ENCODE data around the gene VTCN1. TPM values are rescaled to one million over a fixed set of nuclear protein-coding genes. Genes with fewer than 3 reads are reported as not detected.
A peak's percentile ranks its signal among the peaks of the same experiment; 100 is the strongest.

Gene VTCN1
- total RNA-seq, 1 donor from 2014 or later, result not detected

DNA sequence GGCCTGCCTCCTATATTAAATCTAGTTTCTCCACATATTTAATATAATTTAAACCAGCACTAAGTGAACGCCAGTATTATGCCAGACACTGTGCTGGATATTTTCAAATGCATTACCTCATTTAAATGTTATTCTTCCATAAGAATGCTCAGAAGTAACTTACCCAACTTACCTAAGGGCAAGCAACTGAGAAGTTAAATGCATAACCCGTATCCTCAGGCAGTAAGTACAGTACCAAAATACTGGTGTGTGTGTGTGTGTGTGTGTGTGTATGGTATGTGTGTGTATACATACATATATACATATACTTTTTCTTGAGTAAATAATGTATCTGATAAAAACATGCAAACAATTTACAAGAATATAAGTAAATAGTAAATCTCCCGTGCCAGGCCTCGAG lies 80.2 kb downstream of the VTCN1 start:
- no peak for DNase-seq
- Histone ChIP-seq H3K36me3 (no peaks in the 10 kb centered on the region), H3K27ac (replicated peaks) (no peak overlapping the region), H3K4me1 (peaks cover 15% of the 10 kb centered on the region), H3K27me3 (ENCODE audit: low read depth) (no peaks in the 10 kb centered on the region), H3K9me3 (replicated peaks) (no peaks in the 10 kb centered on the region), H3K4me3 (no peak overlapping the region)
- intact Hi-C loops (cut with micrococcal nuclease), result no loop called here
- no peak for TF ChIP-seq CTCF (IDR thresholded peaks at IDR 0.05; ENCODE audit: borderline replicate concordance)

GRCh38 chr1:117128323-117129079 lies 82.2 kb downstream of the VTCN1 start:
- no peaks in the 10 kb centered on the region for H3K36me3 ChIP-seq
- H3K4me1 ChIP-seq, result peaks cover 15% of the 10 kb centered on the region
- peak overlapping the region; percentile 50 for H3K4me3 ChIP-seq
- TF ChIP-seq CTCF (IDR thresholded peaks at IDR 0.05; ENCODE audit: borderline replicate concordance), result peak; percentile 61
- H3K27ac ChIP-seq (replicated peaks), result peak overlapping the region; percentile 74
- no peaks in the 10 kb centered on the region for H3K9me3 ChIP-seq (replicated peaks)
- H3K27me3 ChIP-seq (ENCODE audit: low read depth), result no peaks in the 10 kb centered on the region
- no peak for DNase-seq
- intact Hi-C loops (cut with micrococcal nuclease), result loop anchor here (5.0 kb wide), 1 partner anchor 56 kb away; no protein-coding TSS in a partner anchor

DNA sequence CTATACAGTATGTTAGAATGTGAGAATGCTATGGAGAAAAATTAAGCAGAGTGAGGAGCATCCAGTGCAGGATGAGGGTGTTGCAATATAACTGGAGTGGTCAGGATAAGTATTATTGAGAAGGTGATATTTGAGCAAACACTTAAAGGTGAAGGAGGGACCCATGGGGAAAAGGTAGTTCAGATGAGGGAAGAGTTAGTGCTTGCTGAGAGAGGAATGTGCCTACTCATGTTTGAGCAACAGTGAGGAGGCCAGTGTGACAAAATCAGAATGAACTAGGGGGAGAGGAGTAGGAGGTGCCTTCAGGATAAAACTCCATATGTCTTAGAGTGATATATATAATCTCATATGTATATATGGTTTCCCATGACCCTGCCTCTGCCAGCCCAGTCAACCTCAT lies 82.9 kb downstream of the VTCN1 start:
- Histone ChIP-seq H3K27me3 (ENCODE audit: low read depth) (no peaks in the 10 kb centered on the region), H3K4me1 (peaks cover 15% of the 10 kb centered on the region), H3K9me3 (replicated peaks) (no peaks in the 10 kb centered on the region), H3K27ac (replicated peaks) (peak overlapping the region; percentile 74), H3K36me3 (no peaks in the 10 kb centered on the region), H3K4me3 (no peak overlapping the region)
- no peak for TF ChIP-seq CTCF (IDR thresholded peaks at IDR 0.05; ENCODE audit: borderline replicate concordance)
- DNase-seq, result no peak
- intact Hi-C loops (cut with micrococcal nuclease), result loop anchor here (5.0 kb wide), 1 partner anchor 55 kb away; no protein-coding TSS in a partner anchor

GRCh38 chr1:117124661-117125060 lies 86.1 kb downstream of the VTCN1 start:
- H3K4me1 ChIP-seq, result peaks cover 35% of the 10 kb centered on the region
- intact Hi-C loops (cut with micrococcal nuclease), result loop anchor here (5.0 kb wide), 1 partner anchor 52 kb away; no protein-coding TSS in a partner anchor
- TF ChIP-seq CTCF (IDR thresholded peaks at IDR 0.05; ENCODE audit: borderline replicate concordance), result no peak
- no peak overlapping the region for H3K4me3 ChIP-seq
- DNase-seq, result no peak
- no peak overlapping the region for H3K27ac ChIP-seq (replicated peaks)
- H3K9me3 ChIP-seq (replicated peaks), result no peaks in the 10 kb centered on the region
- no peaks in the 10 kb centered on the region for H3K27me3 ChIP-seq (ENCODE audit: low read depth)
- no peaks in the 10 kb centered on the region for H3K36me3 ChIP-seq

DNA sequence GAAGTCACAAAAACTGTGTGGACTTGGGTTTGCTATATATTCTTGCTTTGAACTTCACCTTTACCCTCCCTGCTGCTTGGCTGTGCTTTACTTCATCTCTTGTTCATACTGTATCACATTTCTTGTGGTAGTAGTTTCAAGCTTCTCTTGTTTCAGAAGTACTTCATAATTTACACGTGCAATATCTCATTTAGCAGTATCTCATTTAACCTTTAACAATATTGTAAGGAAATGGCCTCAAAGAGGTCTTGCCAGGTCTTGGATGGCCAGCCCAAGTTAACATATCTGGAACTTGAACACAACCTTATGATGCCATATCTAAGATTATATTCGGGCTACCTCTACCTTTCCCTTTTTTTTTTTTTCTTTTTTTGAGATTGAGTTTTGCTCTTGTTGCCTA lies 87.5 kb downstream of the VTCN1 start:
- intact Hi-C loops (cut with micrococcal nuclease), result no loop called here

More for the DNA sequence above, 87.5 kb downstream of the VTCN1 start:
- no peaks in the 10 kb centered on the region for H3K9me3 ChIP-seq (replicated peaks)
- H3K27me3 ChIP-seq (ENCODE audit: low read depth), result no peaks in the 10 kb centered on the region
- H3K4me1 ChIP-seq, result peaks cover 41% of the 10 kb centered on the region
- no peak for TF ChIP-seq CTCF (IDR thresholded peaks at IDR 0.05; ENCODE audit: borderline replicate concordance)
- DNase-seq, result no peak
- no peaks in the 10 kb centered on the region for H3K36me3 ChIP-seq
- H3K4me3 ChIP-seq, result no peak overlapping the region
- H3K27ac ChIP-seq (replicated peaks), result no peak overlapping the region

Measured in left ventricle myocardium inferior (tissue), 1 donor.